Measurements from ENCODE around the gene MUC5B. TPM values are rescaled to one million over a fixed set of nuclear protein-coding genes. Genes with fewer than 3 reads are reported as not detected.
A peak's percentile ranks its signal among the peaks of the same experiment; 100 is the strongest.

The MUC5B gene
- total RNA-seq, 1 donor from 2014 or later = not detected

DNA sequence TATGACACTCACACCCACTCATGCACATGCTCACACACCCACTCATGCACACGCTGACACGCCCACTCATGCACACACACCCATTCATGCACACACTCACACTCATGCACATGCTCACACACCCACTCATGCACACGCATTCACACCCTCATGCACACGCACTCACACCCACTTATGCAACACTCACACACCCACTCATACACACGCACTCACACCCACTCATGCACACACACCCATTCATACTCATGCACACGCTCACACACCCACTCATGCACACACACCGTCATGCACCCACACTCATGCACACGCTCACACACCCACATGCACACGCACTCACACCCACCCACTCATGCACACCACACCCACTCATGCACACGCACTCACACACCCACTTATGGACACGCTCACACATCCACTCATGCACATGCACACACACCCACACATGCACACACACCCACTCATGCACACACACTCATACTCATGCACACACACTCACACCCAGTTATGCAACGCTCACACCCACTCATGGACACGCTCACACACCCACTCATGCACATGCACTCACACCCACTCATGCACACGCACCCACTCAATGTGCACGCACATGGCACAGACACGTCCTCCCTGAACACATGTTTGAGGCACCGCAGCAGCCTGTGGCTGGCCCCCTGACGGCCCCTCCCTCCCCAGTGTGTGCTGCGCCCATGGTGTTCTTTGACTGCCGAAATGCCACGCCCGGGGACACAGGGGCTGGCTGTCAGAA is 47.2 kb upstream of the MUC5B start:
- Mint-ChIP-seq H3K9me3 (peaks cover 17% of the 10 kb centered on the region), H3K27ac (peak overlapping the region; percentile 77), H3K4me3 (peak overlapping the region; percentile 10), H3K27me3 (ENCODE audit: insufficient read depth, low read depth) (peaks cover 13% of the 10 kb centered on the region), H3K36me3 (no peaks in the 10 kb centered on the region), H3K4me1 (no peaks in the 10 kb centered on the region)
- H4K20me1 ChIP-seq (ENCODE audit: low read depth) = no peaks in the 10 kb centered on the region
- no peak overlapping the region for H3K9ac ChIP-seq
- no peaks in the 10 kb centered on the region for H3K4me1 ChIP-seq
- no peaks in the 10 kb centered on the region for H3F3A ChIP-seq (ENCODE audit: low read depth)
- H3K27me3 ChIP-seq = no peaks in the 10 kb centered on the region
- H3K27ac ChIP-seq = no peak overlapping the region
- no peaks in the 10 kb centered on the region for H3K36me3 ChIP-seq
- TF ChIP-seq EZH2phosphoT487 (IDR thresholded peaks at IDR 0.05) (no peak), EZH2 (IDR thresholded peaks at IDR 0.05) (no peak)
- TF ChIP-seq, protein P1, sequence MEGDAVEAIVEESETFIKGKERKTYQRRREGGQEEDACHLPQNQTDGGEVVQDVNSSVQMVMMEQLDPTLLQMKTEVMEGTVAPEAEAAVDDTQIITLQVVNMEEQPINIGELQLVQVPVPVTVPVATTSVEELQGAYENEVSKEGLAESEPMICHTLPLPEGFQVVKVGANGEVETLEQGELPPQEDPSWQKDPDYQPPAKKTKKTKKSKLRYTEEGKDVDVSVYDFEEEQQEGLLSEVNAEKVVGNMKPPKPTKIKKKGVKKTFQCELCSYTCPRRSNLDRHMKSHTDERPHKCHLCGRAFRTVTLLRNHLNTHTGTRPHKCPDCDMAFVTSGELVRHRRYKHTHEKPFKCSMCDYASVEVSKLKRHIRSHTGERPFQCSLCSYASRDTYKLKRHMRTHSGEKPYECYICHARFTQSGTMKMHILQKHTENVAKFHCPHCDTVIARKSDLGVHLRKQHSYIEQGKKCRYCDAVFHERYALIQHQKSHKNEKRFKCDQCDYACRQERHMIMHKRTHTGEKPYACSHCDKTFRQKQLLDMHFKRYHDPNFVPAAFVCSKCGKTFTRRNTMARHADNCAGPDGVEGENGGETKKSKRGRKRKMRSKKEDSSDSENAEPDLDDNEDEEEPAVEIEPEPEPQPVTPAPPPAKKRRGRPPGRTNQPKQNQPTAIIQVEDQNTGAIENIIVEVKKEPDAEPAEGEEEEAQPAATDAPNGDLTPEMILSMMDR (IDR thresholded peaks at IDR 0.05) = no peak
- no peak overlapping the region for H3K4me2 ChIP-seq
- H2AFZ ChIP-seq (replicated peaks) = no peak overlapping the region
- H3K9me3 ChIP-seq (ENCODE audit: low read depth) = no peaks in the 10 kb centered on the region
- no peak overlapping the region for H3K4me3 ChIP-seq
- no peak for DNase-seq (ENCODE audit: low spot score)
- no peaks in the 10 kb centered on the region for H3K79me2 ChIP-seq (ENCODE audit: low read depth)

DNA sequence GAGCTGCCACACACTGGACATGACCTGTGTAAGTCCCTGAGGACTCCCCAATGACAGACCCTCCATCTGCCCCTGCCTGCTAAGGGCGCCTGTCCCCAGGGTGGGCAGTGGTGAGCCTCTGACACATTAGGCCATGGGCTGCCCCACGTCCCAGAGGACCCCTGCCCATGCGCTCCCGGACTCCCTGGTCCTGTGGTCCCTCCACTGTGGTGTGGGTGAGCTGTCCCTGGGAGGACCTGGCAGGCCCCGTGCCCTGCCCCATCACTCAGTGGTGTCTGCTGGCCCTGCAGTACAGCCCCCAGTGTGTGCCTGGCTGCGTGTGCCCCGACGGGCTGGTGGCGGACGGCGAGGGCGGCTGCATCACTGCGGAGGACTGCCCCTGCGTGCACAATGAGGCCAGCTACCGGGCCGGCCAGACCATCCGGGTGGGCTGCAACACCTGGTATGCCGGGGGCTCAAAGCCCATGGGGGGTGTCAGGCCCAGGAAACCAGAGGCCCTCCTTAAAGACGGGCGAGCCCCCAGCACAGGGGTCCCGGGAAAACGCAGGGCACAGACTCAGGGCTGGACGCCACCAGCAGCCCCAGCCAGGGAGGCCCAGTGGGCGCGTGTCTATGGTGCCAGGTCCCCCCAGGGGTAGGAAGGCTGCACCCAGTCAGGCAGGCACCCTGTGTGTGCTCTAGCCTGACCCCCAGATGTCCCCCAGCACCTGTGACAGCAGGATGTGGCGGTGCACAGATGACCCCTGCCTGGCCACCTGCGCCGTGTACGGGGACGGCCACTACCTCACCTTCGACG is 46.4 kb upstream of the MUC5B start:
- no peaks in the 10 kb centered on the region for H4K20me1 ChIP-seq (ENCODE audit: low read depth)
- no peak overlapping the region for H3K4me3 Mint-ChIP-seq

DNA sequence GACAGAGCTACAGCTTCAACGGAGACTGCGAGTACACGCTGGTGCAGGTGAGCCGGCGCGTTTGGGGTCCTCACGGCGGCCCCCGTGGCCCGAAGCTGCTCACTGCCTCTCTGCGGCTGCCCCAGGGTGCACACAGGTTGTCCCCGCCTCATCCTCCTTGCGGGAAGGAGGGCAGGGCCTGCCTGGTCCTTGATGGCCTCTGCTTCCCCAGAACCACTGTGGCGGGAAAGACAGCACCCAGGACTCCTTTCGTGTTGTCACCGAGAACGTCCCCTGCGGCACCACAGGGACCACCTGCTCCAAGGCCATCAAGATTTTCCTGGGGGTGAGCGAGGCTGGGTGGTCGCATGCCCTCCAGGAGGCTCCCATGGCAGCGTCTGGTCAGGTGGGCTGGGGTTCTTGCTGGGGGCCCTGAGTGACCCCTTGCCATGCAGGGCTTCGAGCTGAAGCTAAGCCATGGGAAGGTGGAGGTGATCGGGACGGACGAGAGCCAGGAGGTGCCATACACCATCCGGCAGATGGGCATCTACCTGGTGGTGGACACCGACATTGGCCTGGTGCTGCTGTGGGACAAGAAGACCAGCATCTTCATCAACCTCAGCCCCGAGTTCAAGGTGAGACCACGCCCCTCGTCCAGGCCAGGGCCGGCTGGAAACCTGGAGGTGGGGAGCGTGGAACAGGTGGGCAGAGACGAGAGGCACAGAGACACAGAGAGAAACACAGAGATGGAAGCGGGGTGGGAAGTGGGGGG is 45.7 kb upstream of the MUC5B start:
- Histone ChIP-seq H3K4me2 (no peak overlapping the region), H3K79me2 (ENCODE audit: low read depth) (no peaks in the 10 kb centered on the region), H3K27ac (no peak overlapping the region), H2AFZ (replicated peaks) (no peak overlapping the region), H3K4me3 (no peak overlapping the region), H3F3A (ENCODE audit: low read depth) (no peaks in the 10 kb centered on the region), H3K4me1 (no peaks in the 10 kb centered on the region), H3K36me3 (no peaks in the 10 kb centered on the region), H3K27me3 (no peaks in the 10 kb centered on the region), H3K9me3 (ENCODE audit: low read depth) (no peaks in the 10 kb centered on the region), H4K20me1 (ENCODE audit: low read depth) (no peaks in the 10 kb centered on the region), H3K9ac (no peak overlapping the region)
- DNase-seq (ENCODE audit: low spot score) = no peak
- Mint-ChIP-seq H3K4me3 (no peak overlapping the region), H3K36me3 (no peaks in the 10 kb centered on the region), H3K27me3 (ENCODE audit: insufficient read depth, low read depth) (peaks cover 7% of the 10 kb centered on the region), H3K27ac (no peak overlapping the region), H3K9me3 (peaks cover 6% of the 10 kb centered on the region), H3K4me1 (no peaks in the 10 kb centered on the region)
- no peak for TF ChIP-seq EZH2phosphoT487 (IDR thresholded peaks at IDR 0.05)
- TF ChIP-seq, protein P1 (IDR thresholded peaks at IDR 0.05) = no peak

More for the DNA sequence above, 46.4 kb upstream of the MUC5B start:
- H3K4me3 ChIP-seq = no peak overlapping the region
- no peak overlapping the region for H3K27ac Mint-ChIP-seq
- no peaks in the 10 kb centered on the region for H3K36me3 Mint-ChIP-seq
- no peaks in the 10 kb centered on the region for H3K79me2 ChIP-seq (ENCODE audit: low read depth)
- H3K4me1 Mint-ChIP-seq = no peaks in the 10 kb centered on the region
- H3K27me3 Mint-ChIP-seq (ENCODE audit: insufficient read depth, low read depth) = peaks cover 7% of the 10 kb centered on the region
- H3K9me3 Mint-ChIP-seq = peaks cover 11% of the 10 kb centered on the region
- H3K9me3 ChIP-seq (ENCODE audit: low read depth) = no peaks in the 10 kb centered on the region
- H3K36me3 ChIP-seq = no peaks in the 10 kb centered on the region
- no peaks in the 10 kb centered on the region for H3F3A ChIP-seq (ENCODE audit: low read depth)
- H3K4me2 ChIP-seq = no peak overlapping the region
- no peak for DNase-seq (ENCODE audit: low spot score)
- no peak overlapping the region for H3K9ac ChIP-seq
- H2AFZ ChIP-seq (replicated peaks) = no peak overlapping the region
- H3K27me3 ChIP-seq = no peaks in the 10 kb centered on the region
- no peak overlapping the region for H3K27ac ChIP-seq
- TF ChIP-seq EZH2phosphoT487 (IDR thresholded peaks at IDR 0.05) = no peak
- TF ChIP-seq EZH2 (IDR thresholded peaks at IDR 0.05) = no peak
- TF ChIP-seq, protein P1 (IDR thresholded peaks at IDR 0.05) = no peak
- no peaks in the 10 kb centered on the region for H3K4me1 ChIP-seq

Data from neural progenitor cell (in vitro differentiated cells).